T follicular helper cell (primary cell): ENCODE data around the gene DBN1.

Experiments
- DNase-seq: peaks from one replicate; pipeline ENCODE4 v3.0.0-alpha.2; 2020; ENCODE audit warnings: low read depth
- total RNA-seq, 2 experiments: gene quantifications; one replicate each; lab custom pipeline; 2026; lab: John Stamatoyannopoulos, UW

The DBN1 gene
- 5.7 to 13.9 reads per million in 2 experiments for total RNA-seq

DNA sequence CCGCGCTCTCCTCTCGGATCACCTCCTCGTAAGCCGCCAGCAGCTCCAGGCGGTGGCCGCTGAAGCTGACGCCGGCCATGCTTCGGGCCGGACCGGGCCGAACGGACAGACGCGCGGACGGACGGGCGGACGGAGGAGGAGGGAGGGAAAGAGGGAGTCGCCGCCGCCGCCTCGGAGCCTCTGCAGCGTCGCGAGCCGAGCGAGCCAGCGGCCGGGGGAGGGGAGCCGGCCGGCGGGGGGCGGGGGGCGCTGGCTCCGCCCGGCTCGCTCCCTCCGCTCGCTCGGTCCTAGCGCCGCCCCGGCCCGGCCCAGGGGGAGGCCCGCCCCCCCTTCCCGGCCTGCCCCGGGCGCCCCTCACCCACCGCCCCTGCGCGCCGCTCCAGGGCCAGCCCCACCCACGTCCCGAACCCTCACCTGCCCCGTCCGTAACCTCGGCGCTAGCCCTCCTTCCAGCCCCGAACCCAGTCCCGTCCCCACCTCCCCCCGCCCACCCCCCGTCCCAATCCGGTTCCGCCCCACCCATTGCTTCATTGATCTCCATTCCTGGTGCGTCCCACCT is at the start of gene DBN1:
Gene DBN1 (minus strand): TSS at position 192 of the 559 bp plus-strand sequence. CDS start 113 bp downstream, at position 79.
- DNase-seq, result no peak

DNA sequence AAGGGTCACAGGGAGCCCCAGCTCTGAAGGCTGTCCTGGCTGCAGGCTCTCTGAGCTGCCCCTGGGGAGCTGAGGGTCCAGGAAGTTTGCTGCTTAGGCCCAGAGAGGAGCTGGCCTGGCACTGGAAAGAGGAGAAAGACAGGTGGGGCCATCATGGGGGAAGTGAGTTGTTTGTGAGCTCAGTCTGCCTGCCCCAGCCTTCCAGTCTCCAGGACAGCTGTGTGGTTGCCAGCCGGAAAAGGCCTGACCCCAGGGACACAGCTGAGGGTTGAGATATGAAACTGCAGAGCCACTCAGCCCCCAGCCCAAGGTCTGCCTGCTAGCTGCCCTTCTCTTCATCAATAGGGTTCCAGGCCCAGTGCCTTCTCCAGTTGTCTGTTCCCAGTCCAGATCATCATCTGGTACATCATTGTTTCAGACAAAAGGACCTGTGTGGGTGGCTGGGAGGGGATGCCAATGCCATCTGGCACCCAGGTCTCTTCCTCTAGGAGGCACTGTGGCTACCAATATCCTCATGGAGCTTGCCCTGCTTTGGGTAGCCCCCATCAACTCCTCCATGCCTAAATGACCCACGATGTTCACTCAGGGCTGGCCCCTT is 47.6 kb upstream of the DBN1 start:
- DNase-seq, result no peak

DNA sequence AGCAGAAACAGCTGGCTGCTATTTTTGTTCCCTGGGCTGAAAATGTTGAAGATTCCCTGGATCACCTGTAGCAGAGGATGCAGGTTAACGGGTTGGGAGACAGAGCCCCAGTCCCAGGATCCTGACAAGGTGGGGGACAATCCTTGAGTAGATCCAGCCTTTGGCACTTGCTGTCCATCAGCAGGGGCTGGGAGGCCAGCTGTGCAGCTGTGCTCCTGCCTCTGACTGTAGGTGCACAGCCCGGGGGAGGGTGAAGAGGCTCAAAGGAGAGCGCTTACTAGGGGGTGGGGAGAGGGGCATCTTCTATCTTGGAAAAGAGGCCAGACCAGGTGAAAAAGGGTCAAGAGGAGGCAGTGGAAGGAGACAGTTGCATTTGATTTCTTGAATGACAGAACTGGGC is 46.8 kb upstream of the DBN1 start:
- DNase-seq, result no peak

GRCh38 chr5:177519463-177520235 is 46.2 kb upstream of the DBN1 start:
- no peak for DNase-seq

- peak; percentile 92 for DNase-seq
Measured at GRCh38 chr5:177516601-177517568, 43.5 kb upstream of the DBN1 start, which contains the start of gene DDX41. Gene DDX41, minus strand, starts transcription at chr5:177516961. Its CDS starts 16 bp downstream, at chr5:177516945.

DNA sequence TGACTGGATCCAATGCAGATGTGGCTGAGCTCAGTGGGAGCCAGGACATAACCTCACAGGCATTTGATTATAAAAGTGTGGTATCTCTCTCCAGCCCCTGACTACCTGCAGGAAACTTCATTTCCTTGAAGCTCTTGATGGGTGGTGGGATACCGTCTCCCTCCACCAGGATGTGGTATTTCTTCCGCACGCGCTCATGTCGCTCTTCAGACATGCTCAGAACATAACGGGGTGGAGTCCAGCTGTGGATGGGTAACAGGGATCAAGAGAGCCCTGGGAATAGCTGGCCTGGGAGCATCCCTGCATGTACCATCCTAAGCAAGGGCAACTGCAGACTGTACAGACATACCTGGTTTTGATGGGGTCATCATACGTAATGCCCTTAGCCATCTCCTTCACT is 42.1 kb upstream of the DBN1 start:
- no peak for DNase-seq

DNA sequence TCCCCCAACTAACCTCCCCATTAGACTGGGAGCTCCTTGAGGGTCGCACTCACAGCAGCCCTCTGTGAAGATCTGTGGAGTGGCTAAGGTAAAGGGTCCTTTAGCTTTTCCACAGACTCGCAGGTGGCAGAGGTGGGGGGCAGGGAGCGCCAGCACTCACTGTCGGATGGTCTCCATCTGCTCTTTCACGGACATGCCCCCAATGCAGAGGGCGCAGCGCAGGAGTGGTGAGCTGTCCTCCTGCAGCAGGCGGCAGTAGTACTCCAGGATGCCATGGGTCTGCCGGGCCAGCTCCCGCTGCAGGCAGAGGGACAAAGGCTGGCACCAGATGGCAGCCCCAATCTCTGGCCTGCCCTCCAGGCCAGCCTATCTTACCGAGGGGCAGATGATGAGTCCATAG is 41.1 kb upstream of the DBN1 start:
- DNase-seq, result no peak

DNA sequence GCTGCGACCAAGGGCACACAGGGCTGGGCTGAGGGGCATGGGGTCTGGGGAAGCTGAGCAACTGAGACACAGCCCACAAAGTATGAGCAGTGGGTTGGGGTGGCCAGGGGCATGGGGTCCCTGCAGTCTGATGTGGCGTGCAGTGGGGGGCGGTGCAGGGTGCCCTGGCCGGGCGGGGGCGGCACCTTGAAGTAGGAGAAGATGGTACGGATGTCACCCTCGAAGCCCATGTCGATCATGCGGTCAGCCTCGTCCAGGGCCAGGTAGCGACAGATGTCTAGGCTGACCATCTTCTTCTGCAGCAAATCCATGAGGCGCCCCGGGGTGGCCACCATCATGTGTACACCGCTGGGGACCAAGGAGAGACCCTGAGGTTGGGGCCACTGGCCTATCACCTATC is 40.1 kb upstream of the DBN1 start:
- DNase-seq, result no peak

GRCh38 chr5:177512736-177513380 is 39.4 kb upstream of the DBN1 start:
- DNase-seq, result no peak

DNA sequence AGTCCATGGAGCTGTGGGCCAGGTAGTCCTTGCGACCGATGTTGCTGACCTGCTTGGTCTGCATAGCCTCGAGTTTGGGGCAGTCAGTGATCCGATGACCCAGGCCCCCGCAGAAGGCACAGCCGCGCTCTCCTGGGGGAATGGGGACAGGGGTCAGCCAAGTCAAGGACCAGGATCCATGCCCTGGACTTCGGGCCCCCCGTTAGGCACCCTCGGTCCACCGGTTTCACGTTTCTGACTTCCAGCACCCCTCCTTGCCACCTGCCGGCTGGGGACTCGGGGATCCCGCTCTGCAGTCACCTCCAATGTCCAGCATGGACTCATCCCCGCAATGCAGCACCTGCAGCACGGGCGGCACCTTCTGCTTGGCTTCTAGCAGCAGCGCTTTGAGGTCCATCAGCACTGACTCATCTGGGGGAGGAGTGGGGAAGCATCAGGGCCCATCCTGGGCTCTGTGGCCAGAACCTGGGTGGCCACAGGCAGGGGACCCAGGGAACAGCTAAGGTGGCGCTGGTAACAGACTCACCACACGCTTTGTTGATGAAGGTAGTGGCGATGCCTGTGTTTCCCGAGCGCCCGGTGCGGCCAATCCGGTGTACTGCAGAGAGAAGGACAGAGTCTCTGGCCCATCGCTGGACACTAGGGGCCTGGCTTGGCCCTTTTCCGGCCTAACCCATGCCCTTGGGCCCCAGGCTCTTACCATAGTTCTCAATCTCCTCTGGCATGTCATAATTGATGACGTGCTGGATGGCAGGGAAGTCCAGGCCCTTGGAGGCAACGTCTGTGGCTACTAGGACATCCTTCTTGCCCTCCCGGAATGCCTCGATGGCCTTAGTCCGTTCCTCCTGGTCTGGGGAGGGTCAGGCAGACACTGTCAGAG is 38.6 kb upstream of the DBN1 start:
- no peak for DNase-seq

- no peak for DNase-seq
Measured at GRCh38 chr5:177511181-177511580, 37.7 kb upstream of the DBN1 start.

DNA sequence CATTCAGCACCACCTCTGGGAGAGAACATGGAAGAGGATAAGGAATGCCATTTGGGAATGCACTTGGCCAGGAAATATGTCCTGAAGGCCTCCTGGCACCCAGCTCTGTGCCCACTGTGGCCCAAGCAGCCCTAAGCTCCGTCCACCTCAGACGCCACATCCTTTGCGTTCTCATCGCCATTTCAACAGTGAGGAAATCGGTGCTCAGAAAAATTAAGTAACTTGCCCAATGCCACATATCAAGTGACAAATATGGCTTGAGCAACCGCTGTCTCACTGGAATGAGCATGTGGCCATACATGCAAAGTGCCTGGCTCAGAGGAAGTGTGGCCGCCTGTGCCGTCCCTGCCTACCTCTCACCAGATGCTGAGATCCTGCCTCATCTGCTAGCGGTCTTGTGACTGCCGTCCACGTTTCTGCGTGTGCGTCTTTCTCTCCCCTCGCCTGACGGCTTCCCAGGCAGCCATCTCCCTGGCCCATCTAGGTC is 37.2 kb upstream of the DBN1 start:
- DNase-seq, result no peak

DNA sequence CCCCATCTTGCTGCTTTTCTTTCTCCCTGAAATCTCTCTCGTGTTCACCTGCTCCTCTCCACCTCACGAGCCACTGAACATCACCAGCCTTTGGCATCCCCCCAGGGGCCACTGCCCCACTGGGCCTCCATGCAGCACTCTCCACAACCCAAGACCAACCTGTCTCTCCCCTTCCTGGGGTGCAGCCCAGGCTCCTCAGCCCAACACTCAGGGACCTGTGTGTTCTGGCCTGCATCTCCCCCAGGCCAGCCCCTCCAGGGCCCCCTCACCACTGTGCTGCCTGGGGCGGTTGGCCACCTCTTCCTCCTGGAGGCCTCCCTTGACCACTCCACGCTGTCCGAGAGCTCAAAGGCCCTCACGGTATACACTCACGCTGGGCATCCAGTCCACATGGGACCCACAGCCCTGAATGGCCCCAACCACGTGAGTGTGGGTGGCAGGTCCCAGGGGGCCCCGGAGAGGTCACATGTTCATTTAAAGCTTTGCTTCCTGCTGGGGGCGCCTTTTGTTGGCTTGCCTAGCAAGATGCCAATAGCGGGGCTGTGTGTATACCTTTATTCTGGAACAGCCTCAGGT is 36.6 kb upstream of the DBN1 start:
- no peak for DNase-seq

- no peak for DNase-seq
Measured at GRCh38 chr5:177509381-177509951, 36.0 kb upstream of the DBN1 start, which contains the start of gene DOK3. Gene DOK3, minus strand, starts transcription at chr5:177509826. Its CDS starts 286 bp downstream, at chr5:177509540.

GRCh38 chr5:177508837-177509236 is 35.4 kb upstream of the DBN1 start:
- DNase-seq, result no peak

DNA sequence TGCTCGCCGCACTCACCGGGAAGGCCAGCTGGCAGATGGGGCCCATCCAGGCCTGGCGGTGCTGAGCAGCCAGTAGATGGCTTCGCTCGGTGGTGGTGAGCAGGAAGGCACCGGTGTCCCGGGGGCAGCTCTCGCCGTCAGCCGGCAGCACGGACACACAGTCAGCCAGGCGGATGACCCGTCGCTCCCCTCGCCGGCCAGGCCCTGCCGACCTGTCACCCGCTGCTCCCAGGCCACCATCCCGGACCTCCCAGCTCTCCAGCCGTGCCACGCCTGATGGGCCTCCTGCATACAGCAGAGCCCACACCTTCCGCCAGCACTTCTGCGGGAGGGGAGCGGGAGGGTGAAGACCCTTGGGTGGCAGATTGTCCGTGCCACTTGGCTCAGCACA is 34.8 kb upstream of the DBN1 start:
- DNase-seq, result no peak

DNA sequence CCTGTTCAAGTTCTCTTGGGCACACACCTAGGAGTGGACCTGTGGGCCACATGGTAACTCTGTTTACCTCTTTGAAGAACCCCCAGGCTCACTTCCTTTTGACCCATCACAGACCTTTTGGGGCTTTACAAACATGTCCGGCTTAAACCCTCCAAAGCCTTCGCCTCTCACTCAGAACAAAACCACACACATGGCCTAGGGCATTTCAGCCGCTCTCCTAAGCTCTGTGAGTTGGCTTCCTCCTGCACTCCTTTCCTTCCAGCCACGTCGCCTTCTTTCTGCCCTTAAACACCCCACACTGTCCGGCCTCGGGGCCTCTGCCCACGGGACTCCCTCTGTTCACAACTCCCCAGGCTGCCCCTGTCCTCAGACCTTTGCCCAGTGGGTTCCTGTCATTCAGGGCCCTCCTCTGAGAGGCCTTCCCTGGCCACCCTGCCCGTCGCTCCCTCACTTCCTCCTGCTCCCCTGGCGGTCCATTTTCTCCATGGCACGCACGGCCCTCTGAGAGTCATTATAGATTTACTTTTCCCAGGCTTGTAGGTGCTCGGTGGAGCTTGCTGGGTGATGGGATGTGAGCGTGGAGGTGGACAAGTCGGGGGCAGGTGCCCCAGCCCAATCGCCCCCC is 34.3 kb upstream of the DBN1 start:
- DNase-seq, result no peak

- no peak for DNase-seq
Measured at GRCh38 chr5:177507165-177507564, 33.7 kb upstream of the DBN1 start.

GRCh38 chr5:177505075-177505474 is 31.6 kb upstream of the DBN1 start:
- no peak for DNase-seq
